ENCODE measurements around the gene SLC25A3.

DNA sequence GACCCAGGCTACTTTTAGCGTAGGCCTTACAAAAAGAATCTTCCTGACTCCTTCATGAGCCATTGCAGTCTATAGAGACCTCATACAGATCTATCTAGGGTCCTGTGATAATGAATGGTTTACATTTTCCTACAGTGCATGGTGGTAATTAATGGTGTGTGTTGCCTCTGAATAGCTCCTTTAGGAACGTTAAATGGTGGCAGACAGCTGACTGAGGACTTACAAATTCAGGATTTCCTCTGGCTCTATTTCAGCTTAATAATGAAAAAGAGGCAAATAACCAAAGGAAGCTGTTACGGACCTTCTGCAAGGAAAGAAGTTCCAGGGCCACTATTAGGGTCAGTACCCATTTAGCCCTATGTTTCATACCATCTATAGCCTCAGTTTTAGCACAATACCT lies 46.0 kb downstream of the SLC25A3 start:
- no peak for TF ChIP-seq CTCF (IDR thresholded peaks at IDR 0.05)
- TF ChIP-seq POLR2AphosphoS5 (IDR thresholded peaks at IDR 0.05; ENCODE audit: insufficient read depth in 1 of 2, low read depth in 1 of 2), result no peak
- TF ChIP-seq POLR2A (IDR thresholded peaks at IDR 0.05), result no peak
